Measurements from ENCODE around the gene RHOT1. TPM values are rescaled to one million over a fixed set of nuclear protein-coding genes. Genes with fewer than 3 reads are reported as not detected.
A peak's percentile ranks its signal among the peaks of the same experiment; 100 is the strongest.

Gene RHOT1
- total RNA-seq, 1 experiment from 2014 or later, result 24.4 TPM

DNA sequence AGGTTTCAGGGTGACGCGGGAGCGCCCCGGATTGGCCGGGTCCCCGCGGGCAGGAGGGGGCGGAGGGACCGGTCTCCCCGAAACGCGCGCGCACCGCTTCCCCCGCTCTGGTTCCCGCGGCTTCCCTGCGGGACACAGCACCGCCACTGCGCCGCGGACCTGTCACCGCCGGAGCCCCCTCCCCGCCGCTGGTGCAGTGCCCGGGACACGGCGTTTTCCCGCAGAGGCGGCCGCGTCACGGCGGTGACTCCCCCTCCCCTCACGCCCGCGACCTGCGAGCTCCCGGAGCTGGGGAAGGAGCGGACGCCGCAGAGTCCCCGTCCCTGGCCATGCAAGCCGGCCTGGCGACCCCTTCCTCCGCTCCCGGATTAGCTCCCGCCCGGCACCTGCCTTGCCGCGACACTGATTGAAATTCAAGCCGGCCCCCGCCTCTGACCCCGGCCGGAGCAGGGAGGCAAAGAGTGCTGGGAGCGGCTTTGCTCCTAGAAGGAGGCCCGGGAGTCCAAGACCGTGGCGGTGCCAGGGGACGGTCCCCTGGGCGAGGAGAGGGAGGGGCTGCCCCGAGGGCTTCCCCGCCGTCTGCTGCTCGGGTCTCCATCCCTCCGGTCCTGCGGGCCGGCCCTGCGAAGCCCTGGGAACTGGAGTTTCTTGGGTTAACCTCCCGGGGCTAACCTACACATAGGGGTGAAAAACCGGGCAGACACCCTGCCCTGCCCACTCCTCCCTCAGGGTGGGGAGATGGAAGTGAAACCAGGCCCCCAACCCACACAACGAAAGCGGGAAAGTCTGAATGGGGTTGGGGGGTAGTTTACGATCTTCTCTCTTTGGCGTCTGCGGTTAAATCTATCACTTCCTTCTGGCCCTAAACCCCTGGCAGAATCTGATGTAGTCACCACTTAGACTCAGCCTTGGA, 124.3 kb downstream of the RHOT1 start:
- Histone ChIP-seq H2BK120ac (ENCODE audit: low read depth, low read length, poor library complexity, severe bottlenecking) (no peak overlapping the region), H3T11ph (ENCODE audit: low read length) (no peak overlapping the region), H2BK15ac (ENCODE audit: low read depth, low read length) (no peak overlapping the region), H3K4me1 (ENCODE audit: insufficient read depth, low read length) (peaks cover 8% of the 10 kb centered on the region; the same call in 1 of the 2 replicates), H2AFZ (ENCODE audit: low read length) (no peak overlapping the region), H3K18ac (ENCODE audit: insufficient read length, low read depth, low read length) (no peak overlapping the region), H3K4ac (ENCODE audit: low read depth, low read length) (no peak overlapping the region), H3K23me2 (ENCODE audit: insufficient read length, low read depth, low read length, poor library complexity, severe bottlenecking) (peaks cover 14% of the 10 kb centered on the region), H3K4me2 (ENCODE audit: insufficient read depth, insufficient read length, low read length) (peak overlapping the region; percentile 73), H3K79me1 (ENCODE audit: insufficient read depth, low read depth, low read length, poor library complexity, severe bottlenecking) (no peaks in the 10 kb centered on the region), H4K8ac (replicated peaks; ENCODE audit: insufficient read length, low read depth, low read length) (no peak overlapping the region), H3K79me2 (ENCODE audit: insufficient read depth, low read length) (no peaks in the 10 kb centered on the region), H2BK5ac (ENCODE audit: insufficient read length, low read length) (no peak overlapping the region), H2BK12ac (ENCODE audit: insufficient read length, low read depth, low read length) (no peak overlapping the region), H2AK5ac (ENCODE audit: insufficient read length, low read length) (no peak overlapping the region), H4K91ac (ENCODE audit: insufficient read length, low read depth, low read length) (no peak overlapping the region), H3K9me3 (ENCODE audit: control insufficient read depth, low read depth, low read length) (no peaks in the 10 kb centered on the region), H3K27me3 (ENCODE audit: insufficient read depth, low read length) (peaks cover 6% of the 10 kb centered on the region; the same call in 1 of the 2 replicates), H2BK20ac (ENCODE audit: low read depth, low read length, poor library complexity, severe bottlenecking) (no peak overlapping the region), H4K20me1 (ENCODE audit: control insufficient read depth, insufficient read depth, insufficient read length) (no peaks in the 10 kb centered on the region), H3K27ac (ENCODE audit: insufficient read length, low read depth, low read length) (no peak overlapping the region), H3K23ac (ENCODE audit: insufficient read length, low read depth, low read length) (no peak overlapping the region), H4K5ac (ENCODE audit: insufficient read length, low read depth, low read length) (no peak overlapping the region), H3K14ac (ENCODE audit: insufficient read depth, low read length) (no peak overlapping the region), H3K56ac (ENCODE audit: insufficient read length, low read depth, low read length) (no peak overlapping the region), H3K9ac (ENCODE audit: extremely low read depth, insufficient read length, low read length) (no peak overlapping the region)
- no peaks in the 10 kb centered on the region for H3K9me3 Mint-ChIP-seq
- no CpG with 5 or more reads among the region's 78 CpGs for WGBS (ENCODE audit: extremely low coverage, insufficient read length, low lambda C conversion rate)
- H3K4me1 Mint-ChIP-seq, result peaks cover 45 to 49% of the 10 kb centered on the region in 2 experiments
- peak overlapping the region; percentile 74 to 85 for H3K4me3 Mint-ChIP-seq
- H3K27me3 Mint-ChIP-seq (ENCODE audit: low read depth), result peaks cover 78% of the 10 kb centered on the region
- H3K27ac Mint-ChIP-seq, result no peak overlapping the region; a peak in 2 of 7 replicates
- peaks cover 0 to 9% (median 1%) of the 10 kb centered on the region in 3 experiments; a peak in 4 of 7 replicates for H3K36me3 Mint-ChIP-seq (ENCODE audit: insufficient read depth in 1 of 3, low read depth in 3 of 3)
- peak; percentile 69 for DNase-seq
- TF ChIP-seq, protein P1, sequence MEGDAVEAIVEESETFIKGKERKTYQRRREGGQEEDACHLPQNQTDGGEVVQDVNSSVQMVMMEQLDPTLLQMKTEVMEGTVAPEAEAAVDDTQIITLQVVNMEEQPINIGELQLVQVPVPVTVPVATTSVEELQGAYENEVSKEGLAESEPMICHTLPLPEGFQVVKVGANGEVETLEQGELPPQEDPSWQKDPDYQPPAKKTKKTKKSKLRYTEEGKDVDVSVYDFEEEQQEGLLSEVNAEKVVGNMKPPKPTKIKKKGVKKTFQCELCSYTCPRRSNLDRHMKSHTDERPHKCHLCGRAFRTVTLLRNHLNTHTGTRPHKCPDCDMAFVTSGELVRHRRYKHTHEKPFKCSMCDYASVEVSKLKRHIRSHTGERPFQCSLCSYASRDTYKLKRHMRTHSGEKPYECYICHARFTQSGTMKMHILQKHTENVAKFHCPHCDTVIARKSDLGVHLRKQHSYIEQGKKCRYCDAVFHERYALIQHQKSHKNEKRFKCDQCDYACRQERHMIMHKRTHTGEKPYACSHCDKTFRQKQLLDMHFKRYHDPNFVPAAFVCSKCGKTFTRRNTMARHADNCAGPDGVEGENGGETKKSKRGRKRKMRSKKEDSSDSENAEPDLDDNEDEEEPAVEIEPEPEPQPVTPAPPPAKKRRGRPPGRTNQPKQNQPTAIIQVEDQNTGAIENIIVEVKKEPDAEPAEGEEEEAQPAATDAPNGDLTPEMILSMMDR (conservative IDR thresholded peaks at IDR 0.05), result no peak

Measured in H9 (cell line).